ENCODE data around the gene IFT43.

Gene IFT43

DNA sequence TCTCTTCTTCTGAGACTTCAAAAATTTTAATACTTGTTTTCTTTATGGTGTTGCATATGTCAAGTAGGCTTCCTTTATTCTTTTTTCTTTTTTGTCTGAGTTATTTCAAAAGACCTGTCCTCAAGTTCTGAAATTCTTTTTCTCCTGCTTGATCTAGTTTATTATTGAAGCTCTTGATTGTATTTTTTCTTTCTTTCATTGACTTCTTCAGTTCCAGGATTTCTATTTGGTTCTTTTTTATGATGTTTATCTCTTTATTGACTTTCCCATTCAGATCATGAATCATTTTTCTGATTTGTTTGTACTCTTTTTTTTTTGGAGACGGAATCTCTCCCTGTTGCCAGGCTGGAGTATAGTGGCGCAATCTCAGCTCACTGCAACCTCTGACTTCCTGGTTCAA, 34.1 kb downstream of the IFT43 start:
- no peak for DNase-seq

DNA sequence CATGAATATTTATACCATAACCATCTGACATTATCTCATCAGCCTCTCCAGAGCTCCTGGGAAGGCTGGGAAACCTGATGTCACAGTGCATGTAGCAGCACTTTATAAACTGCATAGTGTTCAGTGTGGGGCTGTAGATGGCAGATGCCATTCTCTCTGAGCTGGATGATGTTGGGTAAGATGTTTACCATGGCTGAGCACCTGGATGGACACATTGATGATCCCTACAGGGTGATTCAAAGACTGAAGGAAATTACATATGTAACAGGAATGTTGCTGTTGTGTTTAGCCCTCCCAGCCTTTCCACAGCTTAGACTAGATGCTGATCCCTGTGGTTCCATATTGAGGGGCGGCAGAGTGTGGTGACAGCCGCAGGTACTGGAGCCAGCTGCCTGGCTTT, 37.4 kb downstream of the IFT43 start:
- DNase-seq, result no peak

DNA sequence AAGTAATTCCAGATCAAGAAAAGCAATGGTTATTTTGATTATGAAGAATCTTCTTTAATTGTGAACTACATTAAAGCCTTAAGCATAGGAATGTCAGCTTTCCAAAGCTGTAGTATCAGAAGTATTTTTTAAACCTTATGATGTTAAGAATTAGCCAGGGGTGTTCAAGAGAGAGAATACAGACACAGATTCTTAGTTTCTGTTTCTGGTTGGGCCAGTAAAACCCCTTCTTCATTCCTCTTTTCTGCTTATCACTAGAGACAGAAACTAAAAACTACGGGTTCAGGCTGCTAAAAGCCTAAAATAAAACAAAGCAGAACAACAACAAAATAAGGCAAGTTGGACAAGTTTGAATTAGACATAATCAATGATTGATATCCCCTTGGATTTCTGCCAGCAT, 38.2 kb downstream of the IFT43 start:
- DNase-seq, result no peak

DNA sequence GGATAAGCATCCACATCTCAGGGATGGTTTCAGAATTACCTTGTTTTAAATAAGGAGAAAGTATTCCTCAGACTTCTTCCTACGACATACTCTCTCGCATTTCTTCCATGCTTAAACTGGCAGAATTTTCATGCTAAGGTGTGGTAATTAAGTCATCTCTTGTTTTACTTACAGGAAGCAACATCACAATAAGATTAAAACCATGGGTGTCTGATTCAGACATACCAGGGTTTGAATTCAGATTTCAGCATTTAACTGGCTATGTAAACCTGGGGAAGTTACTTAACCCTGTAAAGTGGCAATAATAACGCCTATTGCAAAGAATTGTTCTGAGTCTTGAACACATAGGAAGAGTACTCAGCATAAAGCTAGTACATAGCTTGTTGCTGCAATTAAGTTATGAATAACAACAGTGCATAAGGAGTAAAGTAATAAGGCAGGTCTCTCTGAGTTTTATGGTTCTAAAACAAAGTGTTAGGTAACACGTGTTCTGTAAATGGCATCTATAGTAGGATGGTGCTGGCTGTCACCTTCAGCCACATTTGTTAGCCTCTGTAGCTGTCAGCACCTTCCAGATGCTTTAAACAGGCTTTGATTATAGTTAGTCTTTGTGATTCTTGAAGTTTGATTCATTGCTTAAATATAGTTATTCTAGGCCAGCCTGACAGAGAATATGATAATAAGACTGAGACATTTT, 38.8 kb downstream of the IFT43 start:
- no peak for DNase-seq

DNA sequence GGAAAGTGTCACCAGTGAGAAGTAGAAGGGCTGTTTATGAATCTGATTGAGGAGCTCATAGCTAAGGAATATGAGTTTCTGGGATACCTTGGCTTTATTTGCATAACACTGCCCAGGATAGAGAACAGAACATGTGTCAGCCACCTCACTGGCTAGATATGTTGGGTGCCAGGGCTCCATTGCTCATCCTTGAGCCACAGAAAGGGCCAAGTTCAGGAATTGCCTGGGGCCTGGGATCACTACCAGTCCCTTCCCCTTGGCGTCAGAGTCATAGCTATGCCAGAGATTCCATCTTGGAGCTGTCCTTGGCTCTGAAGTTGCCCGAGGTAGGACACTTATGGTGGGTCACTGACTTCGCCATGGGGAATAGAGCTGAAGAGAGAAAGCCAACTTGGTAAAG, 49.0 kb downstream of the IFT43 start:
- no peak for DNase-seq

DNA sequence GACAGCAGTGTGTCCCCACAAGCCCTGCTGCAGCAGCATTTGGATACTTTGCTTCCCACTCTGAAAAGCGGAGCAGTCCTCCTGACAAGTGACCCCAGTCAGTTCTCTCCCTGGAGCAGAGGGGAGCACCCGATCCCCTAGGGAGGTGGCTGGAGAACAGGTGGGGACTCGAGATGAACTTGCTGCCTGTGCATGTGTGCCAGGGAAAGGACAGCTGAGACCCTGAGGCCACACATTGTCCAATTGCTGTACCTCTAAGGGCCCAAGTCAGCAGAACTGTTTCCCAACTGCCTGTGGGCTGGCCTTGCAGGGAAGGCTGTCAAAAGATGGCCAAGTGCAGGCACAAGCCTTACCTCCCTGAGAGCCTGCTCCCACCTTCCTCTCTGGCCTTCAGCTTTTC, 55.1 kb downstream of the IFT43 start:
- DNase-seq, result no peak

DNA sequence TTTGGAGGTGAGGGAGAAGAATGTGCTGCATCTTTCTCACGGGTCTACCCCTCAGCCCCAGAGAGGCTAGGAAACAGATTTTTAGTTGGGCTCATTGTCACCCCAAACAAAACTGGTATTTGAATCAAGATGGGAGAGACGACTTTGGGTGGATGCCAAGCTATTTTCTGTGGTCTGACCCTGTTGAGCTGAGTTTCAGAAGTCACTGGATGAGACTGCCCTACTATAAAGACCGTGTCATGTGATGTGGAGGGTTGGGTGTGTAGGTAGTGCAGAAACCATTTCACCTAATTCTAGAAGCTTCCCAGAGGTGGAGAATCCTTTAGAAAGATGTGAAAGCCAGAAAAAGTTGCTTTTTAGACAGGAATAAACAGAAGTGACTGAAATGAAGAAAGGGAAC, 60.2 kb downstream of the IFT43 start:
- no peak for DNase-seq

DNA sequence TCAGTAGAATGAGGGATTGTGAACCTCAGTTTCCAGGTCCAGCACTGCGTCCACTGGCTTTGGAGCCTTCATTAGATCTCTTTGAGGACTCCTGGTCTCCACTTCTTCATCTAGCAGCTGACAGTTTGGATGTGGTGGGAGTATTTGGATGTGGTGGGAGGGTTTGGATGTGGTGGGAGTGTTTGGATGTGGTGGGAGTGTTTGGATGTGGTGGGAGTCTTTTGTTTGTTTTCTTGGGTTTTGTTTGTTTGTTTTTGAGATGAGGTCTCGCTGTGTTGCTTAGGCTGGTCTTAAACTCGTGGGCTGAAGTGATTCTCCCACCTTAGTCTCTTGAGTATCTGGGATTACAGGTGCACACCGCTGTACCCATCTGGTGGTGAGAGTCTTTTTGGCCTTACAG, 64.7 kb downstream of the IFT43 start:
- DNase-seq, result no peak

DNA sequence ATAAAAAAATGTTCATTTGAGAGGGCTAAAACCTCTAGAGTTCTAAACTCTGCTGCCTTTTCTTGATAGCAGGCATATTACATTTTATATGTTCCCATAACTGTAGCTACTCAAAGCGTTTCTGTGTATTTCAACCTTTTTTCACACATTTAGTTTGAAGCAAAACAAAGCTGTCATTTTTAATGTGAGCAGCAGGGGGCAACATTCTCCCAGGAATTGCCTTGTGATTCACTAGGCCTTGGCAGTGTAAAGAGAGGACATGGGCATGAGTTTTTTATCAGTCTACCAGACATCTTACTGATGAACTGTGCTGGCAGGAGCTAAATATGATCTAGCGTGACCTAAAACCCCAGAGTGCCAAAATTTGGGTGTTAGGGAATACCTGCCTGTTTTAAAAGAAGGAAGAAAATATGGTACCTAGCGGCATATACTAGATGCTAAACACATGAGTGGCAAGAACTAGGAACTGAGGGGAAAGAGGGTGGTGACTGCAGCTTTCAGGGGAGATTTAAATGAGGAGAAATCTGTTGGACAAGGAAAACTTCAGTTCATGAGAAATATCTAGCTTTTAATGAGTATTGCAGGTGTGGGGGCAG, 65.3 kb downstream of the IFT43 start:
- no peak for DNase-seq

DNA sequence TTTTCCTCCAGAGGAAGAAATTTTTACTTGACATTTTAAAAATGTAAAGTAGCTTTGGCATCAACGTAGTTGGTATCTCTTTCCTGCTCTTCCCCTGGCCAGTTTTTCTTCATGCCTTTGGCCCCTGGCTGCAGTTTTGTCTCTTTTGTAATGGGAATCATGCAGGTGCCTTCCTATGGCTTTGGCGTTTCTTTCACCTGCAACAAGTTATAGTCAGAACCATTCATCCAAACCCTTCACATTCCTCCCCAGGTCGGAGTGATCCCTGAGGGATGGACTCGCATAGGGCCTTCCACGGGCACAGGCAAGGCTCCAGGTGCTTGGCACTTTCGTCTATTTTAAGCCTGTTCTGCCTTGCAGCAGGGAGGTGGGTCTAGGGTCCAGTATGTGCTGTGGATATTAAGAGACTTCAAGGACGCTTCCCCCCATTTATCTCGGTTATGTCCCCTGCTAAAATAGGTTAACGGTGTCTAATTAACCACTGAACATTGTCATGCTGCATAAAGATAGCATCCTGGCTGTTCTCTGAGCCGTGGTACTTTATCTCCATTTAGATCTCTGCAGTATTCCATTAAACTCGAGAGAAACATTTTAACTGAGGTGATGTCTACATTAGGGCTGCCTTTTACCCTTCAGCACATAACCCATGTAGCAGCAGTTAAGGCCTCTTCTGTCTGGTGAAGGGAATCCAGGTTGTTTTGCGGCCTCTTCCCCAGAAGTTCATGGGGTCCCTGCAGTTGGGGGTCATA, 66.3 kb downstream of the IFT43 start:
- DNase-seq, result no peak

DNA sequence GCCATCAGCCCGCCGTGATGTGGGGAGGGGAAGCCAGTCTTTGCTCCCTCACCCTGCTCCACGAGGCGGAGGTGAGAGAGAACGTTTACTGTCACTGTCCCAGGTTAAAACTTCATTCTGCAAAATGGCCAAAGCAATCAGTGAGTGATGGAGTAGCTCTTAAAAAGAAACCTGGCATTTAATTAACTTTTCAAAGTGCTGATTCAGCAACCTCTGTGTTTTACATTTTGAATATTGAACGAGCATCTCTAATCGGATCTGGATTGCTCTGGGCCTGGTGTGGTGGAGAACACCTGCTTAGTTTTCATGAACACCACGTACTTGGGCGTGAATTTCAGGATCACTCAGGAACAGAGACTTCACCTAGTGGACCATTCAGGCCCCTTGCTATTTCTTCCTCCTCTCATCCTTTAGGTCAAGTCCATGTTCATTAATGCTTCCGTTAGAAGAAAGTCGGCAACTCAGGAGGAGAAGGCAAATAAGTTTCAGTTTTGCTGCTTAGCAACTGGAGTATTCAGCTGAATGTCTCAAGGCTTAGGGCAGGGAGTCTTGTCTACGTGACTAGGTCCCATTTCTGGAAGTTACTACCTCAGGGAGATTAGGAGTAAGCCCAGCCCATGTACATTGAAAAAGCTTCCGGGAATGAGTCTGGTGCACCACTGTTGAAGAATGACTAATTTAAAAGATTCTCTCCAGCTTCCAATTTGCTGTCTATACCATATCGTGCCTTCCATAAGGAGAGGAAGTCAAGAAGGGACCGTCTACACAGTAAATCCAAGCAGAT, 68.2 kb downstream of the IFT43 start:
- DNase-seq, result no peak

DNA sequence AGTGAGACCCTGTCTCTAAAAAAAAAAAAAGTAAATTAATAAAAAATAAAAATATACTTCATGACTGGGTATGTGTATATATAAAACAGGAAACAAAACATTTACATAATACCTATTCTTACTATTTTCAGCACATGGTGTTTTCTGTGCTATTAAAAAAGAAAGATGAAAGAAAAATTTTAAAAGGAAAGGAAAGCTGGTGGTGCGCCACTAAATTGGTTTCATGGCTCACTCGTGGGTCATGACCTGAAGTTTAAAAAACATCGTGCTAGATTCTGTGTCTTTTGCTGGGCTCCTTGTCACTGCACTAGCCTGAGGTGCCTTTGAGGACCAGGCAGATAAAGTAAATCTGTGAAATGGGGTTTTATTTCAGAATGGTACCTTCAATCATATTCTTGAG, 69.8 kb downstream of the IFT43 start:
- no peak for DNase-seq

DNA sequence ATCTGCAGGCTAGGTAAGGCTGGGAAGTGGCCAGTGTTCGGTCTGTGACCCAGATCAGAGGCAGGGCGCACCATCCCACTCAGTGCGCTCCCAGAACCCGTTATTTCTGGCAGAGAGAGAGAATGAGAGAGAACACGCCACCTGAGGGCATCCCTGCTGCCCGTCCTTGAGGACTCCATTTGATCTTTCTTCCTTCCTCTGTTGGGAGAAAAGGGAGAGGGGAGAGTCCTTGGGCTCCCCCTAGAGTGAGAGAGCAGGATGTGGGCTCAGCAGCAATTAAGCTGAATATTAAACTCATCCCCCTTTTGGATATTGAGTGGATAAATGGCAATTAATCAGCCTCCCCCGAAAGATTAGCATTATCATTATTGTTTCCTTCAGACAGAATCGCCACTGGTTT, 70.6 kb downstream of the IFT43 start:
- no peak for DNase-seq

DNA sequence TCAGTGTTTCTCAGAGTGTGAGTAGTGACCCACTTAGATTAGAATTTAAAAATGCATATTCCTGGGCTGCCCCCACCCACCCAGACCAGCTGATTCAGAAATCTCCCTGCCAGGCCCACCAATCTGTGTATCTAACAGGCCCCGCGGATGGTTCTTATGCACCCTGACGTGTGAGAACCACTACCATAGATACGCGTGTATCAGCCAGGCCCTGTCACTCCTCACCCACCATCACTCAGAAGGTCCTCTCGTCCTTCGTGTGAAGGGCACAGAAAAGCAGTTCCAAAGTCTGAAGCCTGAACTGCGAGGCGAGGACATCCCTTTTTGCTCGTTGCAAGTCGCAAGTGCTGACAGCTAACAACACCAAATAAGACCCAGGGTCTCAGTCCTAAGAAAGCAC, 72.4 kb downstream of the IFT43 start:
- DNase-seq, result no peak

DNA sequence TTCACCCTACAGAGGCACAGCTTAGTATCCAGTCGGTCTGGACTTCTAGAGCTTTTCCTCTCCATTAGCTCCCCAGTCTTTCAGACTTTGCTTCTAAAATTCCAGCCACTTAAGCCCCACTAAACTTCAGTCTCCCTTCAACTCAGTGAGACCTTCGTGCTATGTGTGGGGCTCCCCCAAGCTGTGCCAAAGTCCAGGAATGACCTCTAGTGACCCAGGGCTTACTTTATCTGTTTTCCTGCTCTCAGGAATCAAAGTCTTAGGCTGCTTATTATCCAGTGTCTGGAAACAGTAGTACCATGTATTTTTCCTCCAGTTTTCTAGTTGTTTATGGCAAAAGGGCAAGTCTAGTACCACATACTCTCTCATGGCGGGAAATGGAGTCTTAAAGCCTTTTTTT, 77.8 kb downstream of the IFT43 start:
- no peak for DNase-seq

DNA sequence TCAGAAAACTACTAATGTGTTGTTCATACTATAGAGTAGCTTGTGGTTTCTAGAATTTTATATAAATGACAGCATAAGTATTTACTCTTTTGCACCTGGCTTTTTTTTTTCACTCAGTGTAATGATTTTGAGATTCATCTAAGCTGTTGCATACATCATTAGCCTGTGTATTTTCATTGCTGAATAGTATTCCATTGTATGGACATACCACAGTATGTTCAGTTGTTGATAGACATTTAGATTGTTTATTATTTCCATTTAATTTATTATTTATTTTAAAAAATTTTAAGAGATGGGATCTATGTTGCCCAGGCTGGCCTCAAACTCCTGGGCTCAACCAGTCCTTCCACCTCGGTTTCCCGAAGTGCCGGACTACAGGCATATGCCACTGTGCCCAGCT, 80.0 kb downstream of the IFT43 start:
- DNase-seq, result no peak

DNA sequence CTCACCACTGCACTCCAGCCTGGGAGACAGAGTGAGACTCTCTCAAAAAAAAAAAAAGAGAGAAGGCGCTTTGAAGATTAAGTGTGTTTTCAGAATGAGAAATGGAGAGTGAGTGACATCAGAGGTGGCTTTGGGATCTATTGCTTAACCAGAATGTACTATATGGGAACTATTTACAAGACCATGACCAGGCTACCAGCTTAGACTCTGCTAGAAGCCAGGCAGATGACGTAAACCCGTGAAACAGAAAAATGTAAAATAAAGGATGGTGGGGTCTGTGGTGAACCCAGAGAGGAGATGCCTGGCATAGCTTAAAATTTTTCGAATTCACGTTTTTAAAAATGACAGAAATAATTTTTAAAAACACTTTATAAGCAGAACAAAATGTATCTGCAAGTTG, 82.0 kb downstream of the IFT43 start:
- no peak for DNase-seq

DNA sequence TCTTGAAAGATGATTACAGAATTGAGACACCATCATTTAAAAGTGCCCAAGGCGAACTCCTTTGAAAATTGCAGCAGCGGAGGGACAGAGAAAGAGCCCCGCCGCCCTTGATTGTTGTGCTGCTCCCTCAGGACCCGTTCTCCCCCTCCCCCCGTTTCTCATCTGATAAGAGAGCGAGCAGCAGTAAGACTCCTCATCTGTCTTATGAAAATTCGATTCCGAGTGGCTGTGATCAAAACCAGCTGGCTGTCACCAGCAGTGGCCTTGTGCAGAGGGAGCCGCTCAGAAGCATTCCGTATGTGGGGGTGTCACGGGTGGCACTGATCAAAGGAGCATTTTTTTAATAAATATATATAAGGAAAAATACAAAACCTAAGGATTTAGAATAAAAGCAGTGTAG, 88.2 kb downstream of the IFT43 start:
- DNase-seq, result no peak

DNA sequence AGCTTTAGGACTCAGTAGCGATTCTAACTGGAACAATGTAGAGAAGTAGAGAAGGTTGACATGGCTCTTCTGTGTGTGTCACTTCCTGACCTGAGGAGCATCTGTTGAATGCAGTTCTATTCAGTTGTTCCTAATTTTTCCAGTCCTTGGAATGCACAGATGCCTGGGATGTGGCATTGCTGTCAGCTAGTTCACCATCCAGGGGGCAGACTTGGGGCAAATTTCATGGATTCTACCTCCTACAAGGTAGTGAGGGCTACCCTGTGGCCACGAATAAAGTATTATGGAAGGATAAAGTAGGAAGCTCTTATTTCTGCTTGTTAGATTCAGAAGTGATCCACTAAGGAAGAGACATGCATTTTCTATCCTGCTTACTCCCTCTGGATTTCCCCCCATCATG, 91.8 kb downstream of the IFT43 start:
- no peak for DNase-seq

DNA sequence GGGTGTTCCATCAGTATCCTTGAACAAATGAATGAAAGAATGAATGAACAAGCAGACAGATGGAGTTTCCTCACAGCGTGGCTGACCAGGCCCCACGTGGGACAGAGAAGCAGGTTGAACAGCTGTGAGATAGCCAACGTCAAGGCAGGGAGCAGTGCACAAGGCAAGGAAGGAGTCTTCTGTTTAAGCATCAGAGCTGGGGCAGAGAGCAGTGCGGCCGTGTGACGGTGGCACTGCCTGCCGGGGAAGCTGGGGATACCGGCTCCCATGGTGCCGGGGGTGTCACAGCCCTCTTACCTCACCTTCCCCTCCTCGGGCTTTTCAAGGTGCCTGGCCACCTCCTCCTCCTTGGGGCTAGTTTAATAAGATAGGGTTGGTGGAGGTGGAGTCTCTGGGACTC, 92.9 kb downstream of the IFT43 start:
- no peak for DNase-seq

DNA sequence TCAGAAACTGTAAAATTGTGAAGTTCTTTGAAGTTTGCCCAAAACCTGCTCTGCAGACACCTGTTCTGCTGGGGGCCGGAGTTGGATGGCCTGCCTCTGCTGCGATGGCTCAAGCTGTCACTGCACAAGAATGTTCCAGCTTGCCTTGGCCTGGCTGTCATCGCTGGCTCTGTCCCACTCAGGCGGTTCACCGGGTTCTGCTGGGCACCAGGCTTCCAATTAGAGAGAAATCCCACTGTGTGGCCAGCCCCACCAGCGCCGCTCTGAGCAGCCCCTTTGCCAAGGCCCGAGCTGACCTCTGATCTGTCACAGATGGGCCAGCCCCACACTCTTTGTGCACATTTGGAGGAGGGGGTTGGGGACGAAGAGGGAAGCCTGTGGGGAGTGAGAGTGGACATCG, 94.5 kb downstream of the IFT43 start:
- no peak for DNase-seq

DNA sequence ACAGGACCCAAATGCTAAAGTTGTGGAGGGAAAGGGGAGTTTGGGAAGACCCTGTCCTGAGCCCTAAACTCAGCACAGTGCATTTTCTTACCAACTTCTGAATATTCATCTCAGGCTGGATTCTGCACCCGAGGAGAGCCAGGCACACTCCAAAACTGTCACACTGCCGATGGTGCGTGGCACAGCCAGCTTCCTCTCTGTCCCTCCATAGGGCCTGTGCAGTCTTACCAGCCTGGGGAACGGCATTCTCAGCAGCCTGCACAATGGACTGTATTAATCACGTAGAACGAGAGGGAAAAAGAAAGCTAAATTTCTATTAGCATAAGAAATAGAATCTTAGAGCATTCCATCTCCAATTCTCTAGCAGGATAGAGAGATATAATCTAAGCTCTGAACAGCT, 94.9 kb downstream of the IFT43 start:
- DNase-seq, result no peak

DNA sequence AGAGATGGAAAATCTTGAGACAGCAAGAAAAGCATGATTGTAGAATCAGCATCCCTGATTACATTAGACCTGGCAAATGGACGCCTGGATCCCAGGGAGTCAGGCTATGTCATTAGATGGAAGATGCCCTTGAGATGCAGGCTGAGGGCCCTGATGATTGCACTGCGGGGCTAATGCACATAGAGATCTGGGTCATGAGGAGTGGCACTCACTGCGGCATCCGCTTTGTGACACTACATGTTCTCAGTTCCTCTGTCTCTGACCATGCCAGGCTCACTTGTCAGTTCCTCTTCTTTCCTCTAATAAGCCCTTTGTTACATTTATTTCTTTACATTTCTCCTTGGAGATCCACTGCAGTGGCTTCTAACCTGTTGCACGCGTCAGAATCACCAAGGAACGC, 96.1 kb downstream of the IFT43 start:
- DNase-seq, result no peak

All from activated gamma-delta T cell (primary cell).